Measurements from ENCODE around the gene FAM78A.

The FAM78A gene, protein sequence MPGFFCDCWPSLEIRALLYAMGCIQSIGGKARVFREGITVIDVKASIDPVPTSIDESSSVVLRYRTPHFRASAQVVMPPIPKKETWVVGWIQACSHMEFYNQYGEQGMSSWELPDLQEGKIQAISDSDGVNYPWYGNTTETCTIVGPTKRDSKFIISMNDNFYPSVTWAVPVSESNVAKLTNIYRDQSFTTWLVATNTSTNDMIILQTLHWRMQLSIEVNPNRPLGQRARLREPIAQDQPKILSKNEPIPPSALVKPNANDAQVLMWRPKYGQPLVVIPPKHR
- total RNA-seq = 193 reads per million, percentile 92 among the genes with 10 or more reads in this experiment

DNA sequence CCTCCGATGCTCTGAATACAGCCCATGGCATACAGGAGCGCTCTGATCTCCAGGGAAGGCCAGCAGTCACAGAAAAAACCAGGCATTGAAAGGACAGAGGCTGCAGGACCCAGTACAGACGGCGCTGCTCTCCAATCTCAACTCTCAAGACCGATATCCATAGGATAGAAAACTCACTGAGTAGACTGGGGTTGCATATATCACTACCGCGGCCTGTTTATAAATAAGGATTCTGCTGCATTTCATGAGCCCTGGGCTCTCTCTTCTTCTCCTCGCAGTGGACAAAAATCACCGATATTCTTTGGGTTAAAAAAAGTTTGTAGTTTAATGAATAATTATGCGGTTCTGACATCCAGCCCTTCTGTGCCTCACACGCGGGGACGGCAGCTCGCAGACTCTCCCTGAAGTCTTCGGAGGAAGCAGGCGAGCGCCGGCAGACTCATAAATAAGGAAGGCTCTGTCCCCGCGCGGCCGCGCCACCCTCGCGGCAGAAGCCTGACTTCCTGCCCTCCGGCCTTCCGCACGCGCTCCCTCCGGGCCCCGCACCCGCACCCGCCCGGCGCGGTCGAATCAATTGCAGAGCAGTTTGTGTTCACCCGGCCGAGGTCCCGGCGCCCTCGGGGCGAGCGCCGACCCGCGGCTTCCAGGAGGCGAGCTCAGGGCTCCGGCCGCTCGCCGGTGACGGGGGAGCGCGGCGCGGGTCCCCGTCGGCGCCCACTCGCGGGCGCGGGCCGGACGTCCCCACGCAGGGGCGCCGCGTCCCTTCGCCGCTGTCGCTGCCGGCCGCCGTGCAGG is at the start of gene FAM78A:
Gene FAM78A, minus strand, starts transcription at position 417 of the 795 bp plus-strand sequence. Its CDS starts 331 bp downstream, at position 86.
- no peak for DNase-seq

- DNase-seq = no peak
Observed at GRCh38 chr9:131324736-131325679, 48.7 kb upstream of the FAM78A start.

DNA sequence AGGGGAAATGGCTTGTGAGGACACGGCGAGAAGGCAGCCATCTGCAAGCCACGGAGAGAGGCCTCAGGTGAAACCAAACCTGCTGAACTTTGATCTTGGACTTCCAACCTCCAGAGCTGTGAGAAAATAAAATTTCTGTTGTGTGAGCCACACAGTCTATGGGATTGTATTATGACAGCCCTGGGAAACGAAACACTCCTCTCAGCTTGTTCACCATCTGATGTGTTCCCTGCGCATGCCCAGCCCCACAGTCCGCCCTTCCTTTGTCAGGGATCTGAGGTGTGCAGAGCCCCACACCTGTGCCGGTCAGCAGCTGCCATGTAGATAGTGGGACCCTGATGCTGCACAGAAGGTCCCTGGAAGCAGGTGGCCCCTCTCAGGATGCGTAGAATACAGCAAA is 47.3 kb upstream of the FAM78A start:
- DNase-seq = no peak

- no peak for DNase-seq
Observed at GRCh38 chr9:131320031-131320685, 43.8 kb upstream of the FAM78A start.

DNA sequence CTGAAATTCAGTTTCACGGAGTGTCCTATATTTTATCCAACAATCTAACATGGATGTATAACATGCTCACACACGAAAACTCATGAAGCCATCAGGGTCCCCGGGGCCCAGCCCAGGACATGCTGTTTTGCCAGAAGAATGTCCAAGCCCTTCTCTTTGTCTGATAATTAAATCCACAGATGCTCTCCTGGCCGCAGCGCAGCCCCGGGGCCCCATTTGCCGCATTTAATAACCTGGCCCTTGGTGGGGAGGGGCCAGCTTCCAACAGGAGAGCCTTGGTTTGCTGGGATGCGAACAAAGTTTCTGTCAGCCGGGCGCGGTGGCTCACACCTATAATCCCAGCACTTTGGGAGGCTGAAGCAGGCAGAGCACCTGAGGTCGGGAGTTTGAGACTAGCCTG is 43.2 kb upstream of the FAM78A start:
- no peak for DNase-seq

- no peak for DNase-seq
Observed at GRCh38 chr9:131318231-131319085, 42.1 kb upstream of the FAM78A start.

- DNase-seq = no peak
Observed at GRCh38 chr9:131312822-131313770, 36.8 kb upstream of the FAM78A start.

GRCh38 chr9:131312246-131312645 is 35.9 kb upstream of the FAM78A start:
- DNase-seq = no peak

- peak; percentile 53 for DNase-seq
Observed at GRCh38 chr9:131310833-131311554, 34.7 kb upstream of the FAM78A start.

DNA sequence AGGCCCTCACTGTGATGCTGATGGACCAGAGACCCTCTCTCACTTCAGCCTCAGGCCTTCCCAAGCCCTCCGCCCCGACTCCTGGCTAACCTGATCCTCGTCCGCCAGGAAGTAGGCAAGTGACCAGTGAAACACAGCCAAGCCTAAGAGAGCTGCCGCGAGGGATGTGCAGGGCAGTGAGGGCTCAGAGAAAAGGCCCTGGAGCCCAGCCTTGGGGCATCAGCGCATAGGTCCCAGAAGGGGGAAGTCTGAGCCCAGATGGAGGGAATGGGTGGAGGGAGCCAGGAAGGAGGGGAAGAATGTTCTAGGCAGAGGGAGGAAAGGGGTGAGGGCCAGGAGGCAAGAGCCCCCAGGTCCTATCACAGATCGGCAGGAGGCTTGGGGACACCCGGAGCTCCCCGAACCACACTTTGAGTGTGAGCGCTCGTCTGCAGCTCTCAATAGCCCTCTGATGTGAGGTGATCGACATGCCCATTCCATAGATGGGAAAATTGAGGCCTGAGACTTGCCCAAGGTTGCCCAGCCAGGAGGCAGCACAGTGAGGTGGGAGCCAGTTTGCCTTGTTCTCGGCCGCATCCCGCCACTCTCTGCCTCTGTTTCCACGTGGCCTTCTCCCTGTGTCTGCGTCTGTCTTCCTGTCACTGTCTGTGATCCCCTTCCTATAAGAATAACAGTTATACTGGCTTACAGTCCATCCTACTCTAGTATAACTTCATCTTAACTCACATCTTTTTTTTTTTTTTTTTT is 33.4 kb upstream of the FAM78A start:
- no peak for DNase-seq

- no peak for DNase-seq
Observed at GRCh38 chr9:131308906-131309529, 32.7 kb upstream of the FAM78A start.

GRCh38 chr9:131308452-131308851 is 32.1 kb upstream of the FAM78A start:
- DNase-seq = no peak

DNA sequence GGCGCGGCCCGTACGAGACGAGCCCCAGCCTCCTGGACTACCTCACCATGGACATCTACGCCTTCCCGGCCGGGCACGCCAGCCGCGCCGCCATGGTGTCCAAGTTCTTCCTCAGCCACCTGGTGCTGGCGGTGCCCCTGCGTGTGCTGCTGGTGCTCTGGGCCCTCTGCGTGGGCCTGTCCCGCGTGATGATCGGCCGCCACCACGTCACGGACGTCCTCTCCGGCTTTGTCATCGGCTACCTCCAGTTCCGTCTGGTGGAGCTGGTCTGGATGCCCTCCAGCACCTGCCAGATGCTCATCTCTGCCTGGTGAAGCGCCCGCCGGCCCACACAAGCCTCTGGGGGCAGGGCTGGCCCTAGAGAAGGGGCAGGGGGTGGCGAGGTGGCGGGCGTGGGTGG is 31.7 kb upstream of the FAM78A start:
- no peak for DNase-seq

DNA sequence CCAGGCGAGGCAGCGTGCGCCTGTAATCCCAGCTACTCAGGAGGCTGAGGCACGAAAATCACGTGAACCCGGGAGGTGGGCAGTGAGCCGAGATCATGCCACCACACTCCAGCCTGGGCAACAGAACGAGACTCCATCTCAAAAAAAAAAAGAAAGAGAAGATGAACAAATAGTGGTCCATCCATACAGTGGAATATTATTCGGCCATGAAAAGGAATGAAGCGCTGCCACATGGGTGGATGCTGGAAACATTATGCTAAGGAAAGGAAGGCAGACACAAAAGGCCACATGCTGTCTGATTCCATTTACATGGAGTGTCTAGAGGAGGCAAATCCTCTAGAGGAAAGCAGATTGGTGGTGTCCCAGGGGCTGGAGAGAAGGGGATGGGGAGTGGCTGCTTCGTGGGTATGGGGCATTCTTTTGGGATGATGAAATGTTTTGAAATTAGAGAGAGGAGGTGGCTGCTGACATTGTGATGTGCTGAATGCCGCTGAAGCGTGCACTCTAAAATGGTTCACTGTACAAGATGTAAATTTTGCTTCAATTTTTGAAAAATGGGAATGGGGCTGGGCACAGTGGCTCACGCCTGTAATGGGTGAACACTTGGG is 30.2 kb upstream of the FAM78A start:
- no peak for DNase-seq

- DNase-seq = no peak
Observed at GRCh38 chr9:131304676-131305355, 28.5 kb upstream of the FAM78A start.

DNA sequence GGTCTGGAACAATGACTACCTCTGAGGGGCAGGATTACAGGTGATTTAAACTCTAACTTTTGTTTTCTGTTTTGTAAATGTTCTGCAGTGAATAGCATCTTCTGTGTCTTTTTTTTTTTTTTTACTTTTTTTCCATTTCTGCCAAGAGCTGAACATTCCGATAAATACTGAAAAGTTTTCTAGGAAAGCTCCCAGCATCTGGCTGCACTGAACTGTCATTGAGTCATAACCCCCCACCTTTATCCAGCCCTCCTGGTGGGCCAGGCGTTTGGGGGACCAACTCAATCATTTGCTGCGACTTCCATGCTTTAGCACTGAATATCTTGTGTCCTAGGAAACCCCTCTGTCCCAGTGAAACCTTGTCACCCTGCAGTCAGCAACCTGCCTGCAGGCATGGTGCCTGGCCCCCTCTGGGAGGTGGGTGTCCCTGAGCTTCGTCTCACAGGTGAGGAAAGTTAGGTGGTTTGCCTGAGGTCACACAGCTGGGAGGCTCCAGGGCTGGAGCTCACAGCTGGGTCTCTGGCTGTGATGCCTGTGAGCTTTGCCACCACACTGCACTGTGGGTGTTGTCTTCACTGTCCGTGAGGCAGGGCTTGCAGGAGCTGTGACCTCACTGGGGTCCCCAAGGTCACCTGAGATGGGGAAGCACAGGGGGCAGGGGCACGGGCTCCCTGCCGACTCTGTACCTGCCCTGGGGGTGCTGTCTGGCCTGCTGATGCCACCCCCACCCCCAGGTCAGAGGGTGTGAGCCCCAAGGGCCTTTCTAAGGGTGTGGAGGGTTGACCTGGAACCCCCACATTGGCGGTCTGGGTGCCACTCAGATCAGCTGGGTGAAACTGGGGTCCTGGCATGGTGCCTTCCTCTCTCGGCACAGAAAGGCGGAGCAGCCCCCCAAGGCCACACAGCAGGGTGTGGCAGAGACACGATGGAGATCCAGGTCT is 27.3 kb upstream of the FAM78A start:
- no peak for DNase-seq

All from effector CD4-positive, alpha-beta T cell (primary cell).